SK-N-SH treated with all-trans-retinoic acid at 6 μM for 48 hours (cell line): ENCODE measurements around the gene CLSTN2.

Experiments
- ATAC-seq: fragments of 200-7000 bp; cut with Tn5 transposase; 3 replicates; pipeline ENCODE4 v1.9.1; 2020; ENCODE audit warnings: mild to moderate bottlenecking, moderate library complexity
- ARNTL ChIP-seq: fragments of 450-650 bp; formaldehyde crosslinking; IDR thresholded peaks from 2 replicates; pipeline ENCODE4 v1.5.0; 2020; ENCODE audit warnings: low read depth, mild to moderate bottlenecking, moderate library complexity, borderline replicate concordance
- BACH2 ChIP-seq: fragments of 250-450 bp; sonication (Bioruptor Pico); IDR thresholded peaks from 2 replicates; pipeline ENCODE4 v1.9.0; 2021; ENCODE audit warnings: mild to moderate bottlenecking, borderline replicate concordance
- CREB5 ChIP-seq: fragments of 250-450 bp; sonication (Bioruptor Pico); IDR thresholded peaks from 2 replicates; pipeline ENCODE4 v1.5.1; 2020; ENCODE audit warnings: low read depth, mild to moderate bottlenecking, moderate library complexity
- CSDC2 ChIP-seq: fragments of 250-450 bp; sonication (Bioruptor Pico); IDR thresholded peaks from 2 replicates; pipeline ENCODE4 v1.5.0; 2020; ENCODE audit warnings: mild to moderate bottlenecking, moderate library complexity
- CSRNP3 ChIP-seq: fragments of 250-450 bp; sonication (Bioruptor Pico); IDR thresholded peaks from 2 replicates; pipeline ENCODE4 v1.5.1; 2021; ENCODE audit warnings: mild to moderate bottlenecking, moderate library complexity
- ESRRG ChIP-seq: fragments of 250-450 bp; sonication (Bioruptor Pico); IDR thresholded peaks from 2 replicates; pipeline ENCODE4 v1.6.1; 2021; ENCODE audit warnings: mild to moderate bottlenecking
- GLIS3 ChIP-seq: fragments of 250-450 bp; sonication (Bioruptor Pico); IDR thresholded peaks from 2 replicates; pipeline ENCODE4 v1.5.0; 2020; ENCODE audit warnings: mild to moderate bottlenecking, moderate library complexity
- ISL1 ChIP-seq: fragments of 250-450 bp; sonication (Bioruptor Pico); IDR thresholded peaks from 2 replicates; pipeline ENCODE4 v2.1.2; 2022; ENCODE audit warnings: mild to moderate bottlenecking, moderate library complexity
- OSR1 ChIP-seq: fragments of 250-450 bp; sonication (Bioruptor Pico); IDR thresholded peaks from 2 replicates; pipeline ENCODE4 v1.8.0; 2022; ENCODE audit warnings: moderate library complexity, mild to moderate bottlenecking, inconsistent platforms
- PATZ1 ChIP-seq: fragments of 250-450 bp; sonication (Bioruptor Pico); IDR thresholded peaks from 2 replicates; pipeline ENCODE4 v1.8.0; 2020; ENCODE audit warnings: mild to moderate bottlenecking, moderate library complexity, borderline replicate concordance
- PPARA ChIP-seq: fragments of 250-450 bp; sonication (Bioruptor Pico); IDR thresholded peaks from 2 replicates; pipeline ENCODE4 v1.5.0; 2020; ENCODE audit warnings: mild to moderate bottlenecking, borderline replicate concordance
- RARB ChIP-seq: fragments of 250-450 bp; sonication (Bioruptor Pico); IDR thresholded peaks from 2 replicates; pipeline ENCODE4 v1.8.0; 2021; ENCODE audit warnings: mild to moderate bottlenecking, moderate library complexity
- SNAI2 ChIP-seq: fragments of 250-450 bp; sonication (Bioruptor Pico); IDR thresholded peaks from 2 replicates; pipeline ENCODE4 v1.5.0; 2020; ENCODE audit warnings: mild to moderate bottlenecking, moderate library complexity
- TCF4 ChIP-seq: fragments of 250-450 bp; sonication (Bioruptor Pico); IDR thresholded peaks from 2 replicates; pipeline ENCODE4 v1.8.0; 2021; ENCODE audit warnings: mild to moderate bottlenecking, moderate library complexity, borderline replicate concordance
- TOX ChIP-seq: fragments of 250-450 bp; sonication (Bioruptor Pico); IDR thresholded peaks from 2 replicates; pipeline ENCODE4 v1.8.0; 2021; ENCODE audit warnings: mild to moderate bottlenecking, moderate library complexity, borderline replicate concordance
- TSHZ2 ChIP-seq: fragments of 250-450 bp; sonication (Bioruptor Pico); IDR thresholded peaks from 2 replicates; pipeline ENCODE4 v1.5.0; 2020; ENCODE audit warnings: mild to moderate bottlenecking, moderate library complexity
- ZC3H10 ChIP-seq: fragments of 250-450 bp; sonication (Bioruptor Pico); IDR thresholded peaks from 2 replicates; pipeline ENCODE4 v1.5.1; 2021; ENCODE audit warnings: mild to moderate bottlenecking, moderate library complexity
- ZFP3 ChIP-seq: fragments of 250-450 bp; sonication (Bioruptor Pico); IDR thresholded peaks from 2 replicates; pipeline ENCODE4 v1.5.0; 2020; ENCODE audit warnings: mild to moderate bottlenecking, moderate library complexity
- ZFP30 ChIP-seq: fragments of 450-650 bp; formaldehyde crosslinking; IDR thresholded peaks from 2 replicates; pipeline ENCODE4 v1.5.0; 2022; ENCODE audit warnings: mild to moderate bottlenecking, moderate library complexity
- ZNF565 ChIP-seq: fragments of 450-650 bp; formaldehyde crosslinking; conservative IDR thresholded peaks from 2 replicates; pipeline ENCODE4 v1.5.0; 2020; ENCODE audit warnings: low read depth, mild to moderate bottlenecking, moderate library complexity
- ZNF70 ChIP-seq: fragments of 450-650 bp; formaldehyde crosslinking; IDR thresholded peaks from 2 replicates; pipeline ENCODE4 v1.5.0; 2020; ENCODE audit warnings: mild to moderate bottlenecking, moderate library complexity
- ZNF8 ChIP-seq: fragments of 450-650 bp; formaldehyde crosslinking; IDR thresholded peaks from 2 replicates; pipeline ENCODE4 v1.5.0; 2020; ENCODE audit warnings: mild to moderate bottlenecking, moderate library complexity

Gene CLSTN2

GRCh38 chr3:140568131-140568530, 633.1 kb downstream of the CLSTN2 start:
- no peak for ATAC-seq
- TF ChIP-seq CSDC2 (CRISPR knock-in tag) (no peak), ESRRG (no peak), PATZ1 (no peak), OSR1 (CRISPR knock-in tag) (no peak), TSHZ2 (CRISPR knock-in tag) (no peak), RARB (CRISPR knock-in tag) (no peak), CSRNP3 (CRISPR knock-in tag) (no peak), PPARA (CRISPR knock-in tag) (no peak), ARNTL (no peak), GLIS3 (CRISPR knock-in tag) (no peak), ZFP3 (no peak), ZFP30 (CRISPR knock-in tag) (no peak), TCF4 (CRISPR knock-in tag) (no peak), ZNF565 (CRISPR knock-in tag) (no peak), TOX (CRISPR knock-in tag) (no peak), CREB5 (no peak), ZC3H10 (CRISPR knock-in tag) (no peak), SNAI2 (CRISPR knock-in tag) (no peak)

- no peak for ATAC-seq
- TF ChIP-seq CREB5 (no peak), OSR1 (CRISPR knock-in tag) (no peak), ZC3H10 (CRISPR knock-in tag) (no peak)
Measured at GRCh38 chr3:140568842-140569520, 634.0 kb downstream of the CLSTN2 start.

GRCh38 chr3:140570602-140571001, 635.6 kb downstream of the CLSTN2 start:
- no peak for ATAC-seq
- TF ChIP-seq TSHZ2 (CRISPR knock-in tag) (no peak), ZNF70 (CRISPR knock-in tag) (no peak), ZNF8 (CRISPR knock-in tag) (no peak), BACH2 (CRISPR knock-in tag) (no peak), ISL1 (CRISPR knock-in tag) (no peak), ZNF565 (CRISPR knock-in tag) (no peak), CREB5 (no peak), TOX (CRISPR knock-in tag) (no peak), OSR1 (CRISPR knock-in tag) (no peak), GLIS3 (CRISPR knock-in tag) (no peak), CSRNP3 (CRISPR knock-in tag) (no peak), ZC3H10 (CRISPR knock-in tag) (no peak)
